ENCODE measurements around the gene TTC7B. TPM values are rescaled to one million over a fixed set of nuclear protein-coding genes. Genes with fewer than 3 reads are reported as not detected.

TTC7B gene
- total and polyA plus RNA-seq, 12 donors, result 10.0 to 58.4 (median 24.7) TPM

DNA sequence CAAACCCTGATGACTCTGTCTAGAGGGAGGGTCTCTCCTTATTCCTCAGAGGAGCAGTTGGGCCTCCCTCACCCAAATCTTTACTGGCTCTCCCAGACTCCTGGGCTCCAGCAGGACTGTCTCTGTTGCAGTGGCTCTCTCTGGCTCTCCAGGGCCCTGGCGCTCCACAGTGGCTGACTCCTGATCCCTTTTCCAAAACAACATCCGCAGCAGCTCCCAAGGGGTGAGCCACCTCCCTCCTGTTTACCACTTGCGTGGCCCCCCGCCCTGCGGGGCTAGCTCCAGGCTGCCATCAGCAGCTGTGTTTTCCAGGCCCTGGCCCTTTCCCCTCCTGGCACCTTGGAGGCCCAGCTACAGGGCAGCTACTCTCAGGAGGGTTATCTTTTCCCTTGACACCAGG, 295.9 kb downstream of the TTC7B start:
- no peaks in the 10 kb centered on the region for H3K27me3 ChIP-seq
- no peaks in the 10 kb centered on the region for H3K36me3 ChIP-seq (replicated peaks in 1 of 2)
- no peak for TF ChIP-seq CTCF (IDR thresholded peaks at IDR 0.05)
- TF ChIP-seq POLR2A (IDR thresholded peaks at IDR 0.05), result no peak
- WGBS, 4 donors, result 80 to 100% (median 92%) methylated on average over 2 to 5 of the region's 5 CpGs
- H3K27ac ChIP-seq, result no peak overlapping the region
- H3K9me3 ChIP-seq (replicated peaks in 1 of 3), result no peaks in the 10 kb centered on the region
- H3K4me1 ChIP-seq (replicated peaks in 1 of 2), result peaks cover 9 to 24% of the 10 kb centered on the region in 2 donors
- DNase-seq, result no peak
- no peak overlapping the region for H3K4me3 ChIP-seq
- intact Hi-C loops (cut with DNase I), result no loop called here

DNA sequence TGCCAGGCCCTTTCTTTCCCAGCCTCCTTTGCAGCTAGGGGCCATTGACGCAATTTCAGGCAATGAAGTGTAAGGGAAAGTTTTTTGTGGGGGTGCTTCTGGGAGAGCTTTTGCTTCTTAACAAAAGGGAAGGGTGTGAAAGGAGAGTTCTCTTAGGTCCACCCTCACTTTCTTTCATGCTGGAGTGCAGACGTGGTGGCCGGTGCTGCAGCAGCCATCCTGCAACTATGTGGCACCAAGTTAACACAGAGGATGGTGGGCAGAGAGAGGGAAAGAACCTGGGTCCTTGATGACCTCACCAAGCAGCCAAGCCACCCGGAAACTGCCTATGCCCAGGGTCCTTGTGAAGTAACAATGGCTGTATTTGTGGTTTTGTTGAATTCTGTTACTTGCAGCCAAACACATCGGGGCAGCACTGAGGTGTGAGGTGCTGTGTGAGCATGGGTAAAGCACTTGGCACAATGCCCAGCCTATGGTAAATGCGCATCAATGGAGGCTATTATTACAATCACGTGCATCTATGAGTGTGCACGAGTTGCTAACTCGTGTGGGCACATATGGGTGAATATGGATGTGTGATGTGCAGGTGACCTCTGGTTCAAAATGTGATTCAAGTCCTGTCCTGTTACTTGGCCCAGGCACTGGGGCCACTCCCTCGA, 296.8 kb downstream of the TTC7B start:
- 92 to 96% (median 94%) methylated on average over 9 to 10 of the region's 10 CpGs for WGBS, 4 donors
- no peak for TF ChIP-seq CTCF (IDR thresholded peaks at IDR 0.05)
- no peak for TF ChIP-seq POLR2A (IDR thresholded peaks at IDR 0.05)
- DNase-seq, result no peak
- Histone ChIP-seq H3K27me3 (no peaks in the 10 kb centered on the region), H3K27ac (no peak overlapping the region), H3K36me3 (replicated peaks in 1 of 2) (no peaks in the 10 kb centered on the region), H3K4me3 (no peak overlapping the region), H3K4me1 (replicated peaks in 1 of 2) (peaks cover 9 to 24% of the 10 kb centered on the region in 2 donors), H3K9me3 (replicated peaks in 1 of 3) (no peaks in the 10 kb centered on the region)
- intact Hi-C loops (cut with DNase I), result no loop called here

DNA sequence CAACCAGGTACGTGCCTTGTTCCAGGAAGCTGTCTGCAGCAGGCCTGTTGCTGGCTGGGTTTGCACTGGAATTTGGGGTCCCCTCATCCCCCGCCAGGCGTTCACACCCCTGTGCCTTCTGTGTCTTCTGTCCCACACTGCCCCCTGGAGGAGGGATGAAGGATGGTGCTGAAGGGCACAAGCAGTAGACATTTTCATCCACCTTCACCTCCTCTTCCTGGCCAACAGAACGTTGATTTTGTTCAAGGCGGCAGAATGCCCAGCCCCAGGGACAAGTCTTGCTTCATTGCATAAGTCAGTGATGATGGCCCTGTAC, 297.3 kb downstream of the TTC7B start:
- intact Hi-C loops (cut with DNase I), result no loop called here
- H3K4me3 ChIP-seq, result no peak overlapping the region
- H3K36me3 ChIP-seq (replicated peaks in 1 of 2), result no peaks in the 10 kb centered on the region
- TF ChIP-seq POLR2A (IDR thresholded peaks at IDR 0.05) (no peak), CTCF (IDR thresholded peaks at IDR 0.05) (peak in 3 of 6 experiments; percentile 33 to 45 (median 39))
- no peaks in the 10 kb centered on the region for H3K27me3 ChIP-seq
- no peak for DNase-seq
- WGBS, 4 donors, result 68 to 86% (median 83%) methylated on average over 5 of the region's 5 CpGs
- H3K27ac ChIP-seq, result no peak overlapping the region
- no peaks in the 10 kb centered on the region for H3K9me3 ChIP-seq (replicated peaks in 1 of 3)
- peaks cover 9 to 22% of the 10 kb centered on the region in 2 donors for H3K4me1 ChIP-seq (replicated peaks in 1 of 2)

- Histone ChIP-seq H3K27ac (no peak overlapping the region), H3K4me1 (replicated peaks in 1 of 2) (peaks cover 9 to 17% of the 10 kb centered on the region in 2 donors), H3K27me3 (no peaks in the 10 kb centered on the region), H3K9me3 (replicated peaks in 1 of 3) (no peaks in the 10 kb centered on the region), H3K36me3 (replicated peaks in 1 of 2) (no peaks in the 10 kb centered on the region), H3K4me3 (no peak overlapping the region)
- TF ChIP-seq POLR2A (IDR thresholded peaks at IDR 0.05), result no peak
- no peak for TF ChIP-seq CTCF (IDR thresholded peaks at IDR 0.05)
- WGBS, 4 donors, result 79 to 84% (median 81%) methylated on average over 16 to 25 of the region's 25 CpGs
- DNase-seq, result no peak
- intact Hi-C loops (cut with DNase I), result no loop called here
Measured at GRCh38 chr14:90518069-90518940, 297.9 kb downstream of the TTC7B start.

Data from adrenal gland (tissue), 12 donors.